GM10248 (cell line): Measurements from ENCODE around the gene SPTAN1.

ENCODE experiments used
- CTCF ChIA-PET: fragments of 300-600 bp; sonication (Branson Sonifier 250); formaldehyde crosslinking; extraction: SDS; loops from one replicate; lab custom pipeline; 2021; ENCODE audit warnings: antibody characterized with exemption; lab: Yijun Ruan, JAX
- POLR2A ChIA-PET: fragments of 350-650 bp; sonication (Branson Sonifier 250); formaldehyde crosslinking; extraction: SDS; loops from one replicate; lab custom pipeline; 2020; ENCODE audit warnings: antibody characterized with exemption; lab: Yijun Ruan, JAX
- DNase-seq: peaks from one replicate; pipeline ENCODE4 v3.0.0; 2012; ENCODE audit errors: extremely low spot score
- TF ChIP-seq, protein P1 (sequence below): IDR thresholded peaks from 2 replicates; pipeline ENCODE4 v1.5.1; 2012; ENCODE audit warnings: mild to moderate bottlenecking, low read depth; ENCODE audit errors: extremely low read depth, missing control alignments, control extremely low read depth

The SPTAN1 gene

DNA sequence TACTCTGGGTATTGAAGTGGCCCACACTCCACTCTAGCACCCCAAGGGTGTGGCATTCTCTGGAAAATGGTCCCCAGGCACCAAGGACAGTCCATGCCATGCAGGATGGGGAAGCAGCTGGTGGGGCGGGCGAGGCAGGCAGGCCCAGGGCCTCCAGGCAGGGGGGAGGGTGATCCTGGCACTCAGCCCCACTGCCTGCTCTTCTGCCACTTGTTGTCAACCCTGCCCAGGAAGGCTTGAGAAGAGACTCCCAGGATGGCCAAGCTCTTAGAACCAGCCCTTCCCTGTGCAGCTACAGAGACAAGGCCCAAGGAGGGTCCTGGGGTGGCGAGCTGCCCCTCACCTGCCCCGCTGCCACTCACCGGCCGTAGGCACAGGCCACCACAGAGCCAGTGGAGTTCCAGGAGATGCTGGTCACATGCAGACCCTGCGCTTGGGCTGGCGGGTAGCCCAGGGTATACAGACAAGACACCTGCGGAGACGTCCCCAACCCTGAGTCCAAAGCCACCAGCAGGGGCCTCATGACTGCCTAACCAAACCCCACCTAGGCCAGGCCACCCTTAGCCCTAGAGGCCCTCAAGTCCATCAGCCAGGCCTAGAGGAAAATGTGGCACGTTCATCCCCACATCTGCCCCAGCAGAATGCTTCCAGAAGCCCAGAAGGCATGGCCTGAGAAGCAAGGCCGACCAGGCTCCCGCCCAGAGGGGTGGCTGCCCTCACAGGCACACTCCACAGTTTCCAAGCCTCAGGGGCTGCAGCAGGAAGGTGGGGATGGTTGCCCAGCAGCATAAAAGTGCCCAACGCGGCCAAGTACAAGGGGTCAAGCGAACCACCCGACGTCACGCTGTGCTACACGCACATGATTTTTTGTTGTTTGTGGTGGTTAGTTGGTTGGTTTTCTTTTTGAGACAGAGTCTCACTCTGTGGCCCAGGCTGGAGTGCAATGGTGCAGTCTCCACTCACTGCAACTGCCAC lies 84.5 kb downstream of the SPTAN1 start:
- no peak for DNase-seq
- TF ChIP-seq, protein P1, sequence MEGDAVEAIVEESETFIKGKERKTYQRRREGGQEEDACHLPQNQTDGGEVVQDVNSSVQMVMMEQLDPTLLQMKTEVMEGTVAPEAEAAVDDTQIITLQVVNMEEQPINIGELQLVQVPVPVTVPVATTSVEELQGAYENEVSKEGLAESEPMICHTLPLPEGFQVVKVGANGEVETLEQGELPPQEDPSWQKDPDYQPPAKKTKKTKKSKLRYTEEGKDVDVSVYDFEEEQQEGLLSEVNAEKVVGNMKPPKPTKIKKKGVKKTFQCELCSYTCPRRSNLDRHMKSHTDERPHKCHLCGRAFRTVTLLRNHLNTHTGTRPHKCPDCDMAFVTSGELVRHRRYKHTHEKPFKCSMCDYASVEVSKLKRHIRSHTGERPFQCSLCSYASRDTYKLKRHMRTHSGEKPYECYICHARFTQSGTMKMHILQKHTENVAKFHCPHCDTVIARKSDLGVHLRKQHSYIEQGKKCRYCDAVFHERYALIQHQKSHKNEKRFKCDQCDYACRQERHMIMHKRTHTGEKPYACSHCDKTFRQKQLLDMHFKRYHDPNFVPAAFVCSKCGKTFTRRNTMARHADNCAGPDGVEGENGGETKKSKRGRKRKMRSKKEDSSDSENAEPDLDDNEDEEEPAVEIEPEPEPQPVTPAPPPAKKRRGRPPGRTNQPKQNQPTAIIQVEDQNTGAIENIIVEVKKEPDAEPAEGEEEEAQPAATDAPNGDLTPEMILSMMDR: no peak
- POLR2A ChIA-PET: no interaction called here
- CTCF ChIA-PET: no interaction called here

DNA sequence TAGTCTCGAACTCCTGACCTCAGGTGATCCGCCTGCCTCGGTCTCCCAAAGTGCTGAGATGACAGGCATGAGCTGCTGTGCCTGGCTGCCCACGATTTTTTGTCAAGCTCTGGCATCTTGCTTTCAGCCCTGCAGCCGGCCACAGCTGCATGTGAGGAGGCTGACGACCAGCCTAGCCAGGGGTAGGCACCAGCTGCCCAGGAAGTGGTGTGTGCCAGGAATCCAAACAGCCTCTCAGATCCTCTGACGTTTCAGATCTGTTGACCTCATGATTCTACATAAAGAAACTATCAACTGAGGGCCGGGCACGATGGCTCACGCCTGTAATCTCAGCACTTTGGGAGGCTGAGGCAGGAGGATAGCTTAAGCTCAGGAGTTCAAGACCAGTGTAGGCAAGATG lies 85.3 kb downstream of the SPTAN1 start:
- CTCF ChIA-PET: no interaction called here
- DNase-seq: no peak
- POLR2A ChIA-PET: interaction anchor here (0.7 kb wide), 1 partner anchor 362 kb away, joined by 3 read pairs; the partner anchor contains the start of genes GOLGA2 and SWI5
- TF ChIP-seq, protein P1: no peak

DNA sequence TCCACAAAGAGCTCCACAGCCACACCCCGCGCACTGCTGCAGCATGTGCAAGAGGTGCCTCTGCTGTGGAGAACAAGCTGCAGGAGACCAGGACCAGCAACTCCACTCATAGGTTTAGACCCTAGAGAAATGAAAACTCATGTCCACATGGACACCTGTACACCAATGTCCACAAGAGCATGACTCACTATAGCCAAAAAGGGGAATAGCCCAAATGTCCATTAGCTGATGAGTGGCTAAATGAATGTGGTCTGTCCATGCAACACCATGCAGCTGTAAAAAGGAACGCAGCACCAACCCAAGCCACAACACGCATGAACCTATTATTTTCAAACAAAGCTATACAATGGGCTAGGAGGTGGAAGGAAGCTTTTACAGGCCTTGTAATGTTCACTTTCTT lies 86.2 kb downstream of the SPTAN1 start:
- ChIA-PET POLR2A (interaction anchor here (0.5 to 0.7 kb wide), 5 partner anchors 10 to 740 kb away, joined by 3 read pairs; no protein-coding TSS in a partner anchor), CTCF (interaction anchor here (0.7 to 1.4 kb wide), 3 partner anchors 29 to 200 kb away, joined by 3 to 4 read pairs (median 3); no protein-coding TSS in a partner anchor)
- TF ChIP-seq, protein P1: no peak
- no peak for DNase-seq

DNA sequence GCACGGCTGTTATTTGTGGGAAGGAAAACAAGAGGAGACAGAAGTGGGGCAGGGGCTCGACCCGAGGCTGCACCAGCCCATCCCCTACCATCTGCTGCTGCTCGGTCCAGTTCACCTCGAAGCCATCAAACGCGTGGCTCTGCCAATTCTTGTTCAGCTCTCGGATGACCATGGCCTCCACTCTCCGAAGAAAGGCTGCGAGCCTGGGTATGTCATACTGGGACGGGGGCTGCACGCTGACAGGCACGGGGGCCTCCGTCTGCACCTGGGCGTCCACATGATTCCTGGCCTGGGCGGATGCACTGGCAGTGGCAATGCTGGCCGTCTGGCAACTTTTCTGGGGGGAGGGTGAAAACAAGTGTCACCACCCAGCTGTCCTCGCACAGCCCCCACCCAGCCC lies 88.2 kb downstream of the SPTAN1 start:
- no peak for DNase-seq
- POLR2A ChIA-PET: no interaction called here
- CTCF ChIA-PET: interaction anchor here (1.1 kb wide), 1 partner anchor 8 kb away, joined by 3 read pairs; no protein-coding TSS in a partner anchor
- TF ChIP-seq, protein P1: no peak

DNA sequence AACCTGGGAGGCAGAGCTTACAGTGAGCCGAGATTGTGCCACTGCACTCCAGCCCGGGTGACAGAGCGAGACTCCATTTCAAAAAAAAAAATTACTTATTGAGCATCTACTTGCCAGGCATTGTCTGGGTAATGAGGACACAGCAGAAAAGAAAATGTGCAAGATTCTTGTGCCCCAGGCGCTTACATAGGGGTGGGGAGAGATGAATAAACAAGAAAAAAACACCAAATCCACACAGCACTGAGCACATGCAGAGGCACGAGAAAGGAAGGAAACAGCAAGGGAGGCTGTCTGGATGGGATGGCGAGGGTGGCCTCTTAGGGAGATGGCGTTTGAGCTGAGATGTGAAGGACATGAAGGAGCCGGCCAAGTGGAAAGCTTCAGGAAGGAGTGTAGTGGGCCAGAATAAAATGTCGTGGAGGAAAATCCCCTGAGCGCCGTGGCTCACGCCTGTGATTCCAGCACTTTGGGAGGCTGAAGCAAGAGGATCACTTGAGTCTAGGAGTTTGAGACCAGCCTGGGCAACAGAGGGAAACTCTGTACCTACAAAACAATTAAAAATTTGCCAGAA lies 90.4 kb downstream of the SPTAN1 start:
- DNase-seq: no peak
- ChIA-PET CTCF (no interaction called here), POLR2A (no interaction called here)
- TF ChIP-seq, protein P1: no peak

DNA sequence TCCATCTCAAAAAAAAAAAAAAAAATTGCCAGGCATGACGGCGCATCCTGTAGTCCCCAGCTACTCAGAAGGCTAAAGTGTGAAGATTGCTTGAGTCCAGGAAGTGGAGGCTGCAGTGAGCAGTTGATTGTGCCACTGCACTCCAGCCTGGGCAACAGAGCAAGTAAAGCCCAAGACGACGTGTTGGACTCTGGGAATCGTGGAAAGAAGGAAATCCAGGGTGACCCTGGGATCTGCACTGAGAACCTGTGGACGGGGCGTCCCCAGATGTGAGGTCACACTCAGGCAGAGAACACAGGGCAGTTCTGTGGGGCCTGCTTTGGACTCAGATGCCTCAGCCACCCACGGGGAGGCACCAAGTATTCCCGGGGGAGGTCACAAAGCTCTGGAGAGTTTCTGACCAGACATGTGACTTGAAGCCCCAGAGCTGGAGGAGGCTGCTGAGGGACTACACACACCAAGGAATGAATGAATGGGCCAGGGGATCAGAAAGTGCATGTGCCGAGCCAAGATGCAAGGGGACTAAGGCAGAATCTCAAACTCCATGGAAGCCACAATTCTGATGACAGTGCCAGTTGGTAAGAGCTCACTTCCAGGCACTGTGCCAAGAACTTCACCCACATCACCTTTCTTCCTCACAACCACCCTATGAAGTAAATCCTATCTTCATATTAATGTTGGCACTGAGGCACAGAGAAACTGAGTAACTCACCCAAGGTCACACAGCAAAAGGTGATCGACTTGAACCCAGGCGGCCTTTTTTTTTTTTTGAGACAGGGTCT lies 91.3 kb downstream of the SPTAN1 start:
- TF ChIP-seq, protein P1: no peak
- ChIA-PET CTCF (no interaction called here), POLR2A (no interaction called here)
- peak; percentile 78 for DNase-seq
